GM13976 (cell line): Measurements from ENCODE around the gene SYK.

Source experiments
- DNase-seq: peaks from one replicate; pipeline ENCODE4 v3.0.0; 2012; ENCODE audit warnings: low spot score
- in situ Hi-C: fragments of 300-500 bp; cut with MboI; formaldehyde crosslinking; loops from one replicate; pipeline ENCODE4 v1.12.0; 2022; ENCODE audit warnings: low sequenced_read_pairs, mixed read lengths, inconsistent platforms; ENCODE audit not compliant: unreplicated experiment
- TF ChIP-seq, protein P1 (sequence below): IDR thresholded peaks from 2 replicates; pipeline ENCODE4 v1.5.1; 2012; ENCODE audit warnings: borderline replicate concordance, mild to moderate bottlenecking; ENCODE audit not compliant: insufficient read depth; ENCODE audit errors: extremely low read depth, missing control alignments, control extremely low read depth

SYK gene

DNA sequence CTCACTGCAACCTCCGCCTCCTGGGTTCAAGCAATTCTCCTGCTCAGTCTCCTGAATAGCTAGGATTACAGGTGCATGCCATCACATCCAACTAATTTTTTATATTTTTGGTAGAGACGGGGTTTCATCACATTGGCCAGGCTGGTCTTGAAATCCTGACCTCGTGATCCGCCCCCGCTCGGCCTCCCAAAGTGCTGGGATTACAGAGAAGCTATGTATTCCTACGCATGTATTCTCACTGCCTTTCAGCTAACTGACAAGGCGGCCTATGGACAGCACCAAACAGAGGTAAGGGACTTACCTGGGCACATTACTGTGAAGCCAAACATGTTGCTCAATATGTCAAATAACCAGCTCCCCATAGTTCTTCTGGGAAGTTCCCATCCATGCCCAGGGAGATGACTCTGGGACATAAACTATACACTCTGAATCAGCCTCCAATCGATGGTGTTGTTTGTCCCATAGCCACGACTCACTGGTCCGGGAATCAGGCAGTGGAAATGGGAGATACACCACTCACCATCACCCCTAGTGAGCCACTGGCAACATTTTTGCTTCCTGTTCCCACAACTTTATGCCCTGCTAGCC, 114.6 kb downstream of the SYK start:
- TF ChIP-seq, protein P1, sequence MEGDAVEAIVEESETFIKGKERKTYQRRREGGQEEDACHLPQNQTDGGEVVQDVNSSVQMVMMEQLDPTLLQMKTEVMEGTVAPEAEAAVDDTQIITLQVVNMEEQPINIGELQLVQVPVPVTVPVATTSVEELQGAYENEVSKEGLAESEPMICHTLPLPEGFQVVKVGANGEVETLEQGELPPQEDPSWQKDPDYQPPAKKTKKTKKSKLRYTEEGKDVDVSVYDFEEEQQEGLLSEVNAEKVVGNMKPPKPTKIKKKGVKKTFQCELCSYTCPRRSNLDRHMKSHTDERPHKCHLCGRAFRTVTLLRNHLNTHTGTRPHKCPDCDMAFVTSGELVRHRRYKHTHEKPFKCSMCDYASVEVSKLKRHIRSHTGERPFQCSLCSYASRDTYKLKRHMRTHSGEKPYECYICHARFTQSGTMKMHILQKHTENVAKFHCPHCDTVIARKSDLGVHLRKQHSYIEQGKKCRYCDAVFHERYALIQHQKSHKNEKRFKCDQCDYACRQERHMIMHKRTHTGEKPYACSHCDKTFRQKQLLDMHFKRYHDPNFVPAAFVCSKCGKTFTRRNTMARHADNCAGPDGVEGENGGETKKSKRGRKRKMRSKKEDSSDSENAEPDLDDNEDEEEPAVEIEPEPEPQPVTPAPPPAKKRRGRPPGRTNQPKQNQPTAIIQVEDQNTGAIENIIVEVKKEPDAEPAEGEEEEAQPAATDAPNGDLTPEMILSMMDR: no peak
- in situ Hi-C loops: loop anchor here (5.0 to 25.0 kb wide), 2 partner anchors 511 to 771 kb away; no protein-coding TSS in a partner anchor
- no peak for DNase-seq

DNA sequence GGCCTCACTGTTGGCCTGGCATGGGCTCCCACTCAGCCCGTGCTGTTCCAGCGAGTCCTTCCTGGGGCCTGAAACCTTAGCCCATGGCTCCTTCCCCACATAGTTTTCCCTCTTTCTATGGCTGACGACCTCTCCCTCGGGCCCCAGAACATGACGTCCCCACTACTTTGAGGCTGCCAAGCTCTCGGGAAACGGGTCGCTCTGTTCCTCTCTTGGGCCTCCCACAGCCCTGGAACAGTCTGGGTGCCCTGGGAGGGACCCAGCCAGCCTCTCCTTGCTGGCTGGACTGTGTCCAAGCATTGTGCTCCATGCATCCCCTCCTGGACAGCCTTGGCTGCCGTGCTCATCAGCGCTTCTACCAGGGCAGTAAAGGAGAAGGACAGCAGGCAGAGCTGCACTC, 118.3 kb downstream of the SYK start:
- TF ChIP-seq, protein P1: no peak
- DNase-seq: no peak
- in situ Hi-C loops: loop anchor here (5.0 to 25.0 kb wide), 2 partner anchors 507 to 767 kb away; no protein-coding TSS in a partner anchor

DNA sequence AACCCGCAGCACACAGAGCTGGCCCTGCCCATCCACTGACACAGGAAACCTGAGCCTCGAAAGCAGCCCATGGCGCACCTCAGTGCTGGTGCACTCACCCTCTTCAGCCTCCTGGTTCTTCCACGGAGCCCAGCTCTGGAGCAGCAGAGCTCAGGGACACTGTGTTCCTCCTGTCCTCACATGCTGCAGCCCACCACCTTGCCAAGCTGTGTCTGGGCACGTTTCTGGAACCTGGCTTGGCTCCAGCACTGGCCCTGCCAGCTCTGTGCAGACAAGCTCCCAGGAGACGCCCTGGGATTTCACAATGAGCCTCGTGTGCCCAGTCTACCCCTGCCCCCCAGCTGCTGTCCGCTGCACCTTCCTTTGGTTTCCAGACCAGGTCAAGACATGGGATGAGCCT, 119.5 kb downstream of the SYK start:
- TF ChIP-seq, protein P1: no peak
- DNase-seq: no peak
- in situ Hi-C loops: loop anchor here (25.0 kb wide), 1 partner anchor 766 kb away; no protein-coding TSS in a partner anchor

DNA sequence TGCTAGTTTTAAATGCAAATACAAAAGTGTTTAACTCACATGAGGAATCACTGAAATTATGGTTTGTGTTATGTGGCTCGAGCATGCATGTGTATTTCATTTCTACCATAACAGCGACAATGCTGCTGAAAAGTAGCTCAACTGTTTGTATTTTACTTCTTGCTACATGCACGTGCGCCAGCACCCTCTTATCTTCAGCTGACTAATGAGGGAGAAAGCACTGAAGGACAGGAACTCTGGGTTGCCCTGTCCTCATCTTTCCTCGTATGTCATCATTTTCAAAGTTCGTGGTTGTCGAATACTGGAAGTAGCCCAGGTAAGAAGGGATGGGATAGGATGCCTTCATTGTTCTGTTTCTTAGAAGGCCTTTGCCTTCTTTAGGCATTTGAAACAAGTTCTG, 120.3 kb downstream of the SYK start:
- DNase-seq: no peak
- in situ Hi-C loops: loop anchor here (25.0 kb wide), 1 partner anchor 765 kb away; no protein-coding TSS in a partner anchor
- TF ChIP-seq, protein P1: no peak

DNA sequence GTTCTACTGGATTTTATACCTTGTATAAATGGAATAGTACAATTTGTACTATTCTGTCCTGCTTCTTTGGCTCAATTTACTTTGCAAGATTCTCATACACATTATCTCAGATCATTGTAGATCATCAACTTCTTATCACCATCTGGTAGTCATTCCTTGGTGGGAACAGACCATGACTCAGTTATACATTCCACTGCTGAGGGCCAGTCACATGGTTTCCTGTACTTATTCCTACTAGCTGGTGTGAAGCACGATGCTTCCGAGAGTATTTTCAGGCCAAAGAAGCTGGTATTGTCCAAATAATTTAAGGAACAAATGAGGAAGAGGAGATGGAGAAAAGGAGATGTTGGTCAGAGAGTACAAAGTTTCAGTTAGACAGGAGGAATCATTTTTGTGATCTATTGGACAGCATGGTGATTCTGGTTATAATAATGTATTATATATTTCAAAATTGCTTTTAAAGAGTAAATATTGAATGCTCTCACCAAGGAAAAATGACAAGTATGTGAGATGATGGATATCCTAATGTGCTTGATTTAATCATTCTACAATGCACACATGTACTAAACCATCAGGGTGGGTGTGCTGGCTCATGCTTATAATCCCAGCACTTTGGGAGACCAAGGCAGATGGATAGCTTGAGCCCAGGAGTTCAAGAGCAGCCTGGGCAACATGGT, 124.1 kb downstream of the SYK start:
- in situ Hi-C loops: no loop called here
- DNase-seq: no peak
- TF ChIP-seq, protein P1: no peak

DNA sequence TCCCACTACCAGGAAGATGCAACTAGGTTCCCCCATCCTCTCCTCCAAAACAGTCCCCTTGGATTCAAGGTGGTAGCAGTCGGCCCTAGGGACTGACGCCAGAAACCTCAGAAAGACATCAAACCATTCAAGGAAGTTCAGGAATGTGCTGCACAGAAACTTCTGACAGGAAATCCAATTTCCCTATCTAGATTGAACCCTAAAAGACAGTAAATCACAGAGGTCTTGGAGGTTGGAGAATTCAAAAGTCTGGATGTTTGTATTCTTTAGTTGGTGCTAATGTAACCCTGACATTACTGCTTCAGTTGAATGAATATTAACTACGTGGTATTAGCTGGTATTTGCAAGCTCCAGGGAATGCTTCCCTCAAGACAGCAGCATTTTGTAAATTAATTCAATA, 125.3 kb downstream of the SYK start:
- no peak for DNase-seq
- TF ChIP-seq, protein P1: no peak
- in situ Hi-C loops: no loop called here
